NCI-H69 (cell line): ENCODE results near the gene BANP.
"Not testable (repeated sequence)": the region's sequence is repeated elsewhere in the genome, so short reads cannot be mapped to it uniquely, and the experiment has no call there.

ENCODE experiments used
- DNase-seq: peaks from one replicate; lab custom pipeline; 2025; lab: John Stamatoyannopoulos, UW

The BANP gene

DNA sequence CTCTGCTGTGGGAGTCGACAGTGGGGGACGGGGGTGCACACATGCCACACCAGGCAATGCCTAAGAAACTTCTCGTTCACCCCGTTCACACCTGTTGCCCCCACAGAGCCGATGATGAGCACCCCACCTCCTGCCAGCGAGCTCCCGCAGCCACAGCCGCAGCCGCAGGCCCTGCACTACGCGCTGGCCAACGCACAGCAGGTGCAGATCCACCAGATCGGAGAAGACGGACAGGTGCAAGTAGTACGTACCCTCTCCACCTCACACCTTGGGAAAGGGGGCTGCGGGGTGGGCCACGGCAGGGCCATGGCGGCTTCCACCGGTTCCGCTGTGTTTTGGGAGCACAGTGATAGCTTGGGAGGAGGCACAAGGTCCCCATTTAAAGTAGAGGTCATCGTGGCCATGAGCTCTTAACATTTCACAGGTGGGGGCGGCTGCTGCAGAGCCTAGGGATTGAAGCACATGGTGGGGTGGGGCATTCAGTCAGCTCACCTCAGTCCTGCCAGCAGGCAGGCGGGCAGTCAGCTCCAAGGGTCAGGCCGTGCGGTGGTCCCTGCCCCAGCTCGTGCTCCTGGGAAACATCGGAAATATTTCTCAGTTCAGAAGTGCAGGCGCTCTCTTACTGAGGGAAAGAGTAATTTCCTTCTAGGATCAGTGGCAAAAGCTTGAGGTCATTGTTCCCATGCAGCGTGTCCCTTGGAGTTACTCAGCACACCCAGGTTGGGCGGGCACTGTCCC is 81.9 kb downstream of the BANP start:
- DNase-seq, result not testable (repeated sequence)

DNA sequence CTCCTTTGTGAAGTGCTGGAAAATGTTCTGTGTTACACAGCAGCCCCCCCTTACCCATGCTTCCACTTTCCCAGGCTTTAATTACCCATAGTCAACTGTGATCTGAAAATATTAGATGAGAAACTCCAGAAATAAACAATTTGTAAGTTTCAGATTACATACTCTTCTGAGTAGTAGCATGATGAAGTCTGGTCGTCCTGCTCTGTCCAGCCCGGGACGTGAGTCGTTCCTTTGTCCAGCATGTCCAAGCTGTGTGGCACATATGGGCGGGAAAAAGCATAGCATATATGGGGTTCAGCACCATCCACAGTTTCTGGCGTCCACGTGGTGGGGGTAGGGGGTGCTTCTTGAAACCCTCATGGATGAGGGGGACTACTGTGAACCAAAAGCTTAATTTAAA is 83.5 kb downstream of the BANP start:
- DNase-seq, result no peak

DNA sequence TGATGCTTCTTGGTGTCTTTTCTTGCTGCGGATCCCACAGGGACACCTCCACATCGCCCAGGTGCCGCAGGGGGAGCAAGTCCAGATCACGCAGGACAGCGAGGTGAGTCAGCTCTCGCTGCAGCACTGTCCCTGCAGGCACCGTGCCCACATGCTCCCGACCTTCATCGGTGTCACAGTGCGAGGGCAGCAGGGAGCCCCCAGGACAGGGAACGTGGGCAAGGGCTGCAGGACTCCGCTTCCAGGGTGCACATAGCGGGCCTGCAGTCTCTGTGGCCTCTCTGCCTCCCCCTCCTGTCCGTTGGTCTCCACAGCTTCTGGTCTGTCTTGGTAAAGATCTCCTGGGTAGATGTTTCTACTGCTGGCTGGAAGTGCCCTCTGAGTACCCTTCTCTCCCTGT is 84.1 kb downstream of the BANP start:
- no peak for DNase-seq

DNA sequence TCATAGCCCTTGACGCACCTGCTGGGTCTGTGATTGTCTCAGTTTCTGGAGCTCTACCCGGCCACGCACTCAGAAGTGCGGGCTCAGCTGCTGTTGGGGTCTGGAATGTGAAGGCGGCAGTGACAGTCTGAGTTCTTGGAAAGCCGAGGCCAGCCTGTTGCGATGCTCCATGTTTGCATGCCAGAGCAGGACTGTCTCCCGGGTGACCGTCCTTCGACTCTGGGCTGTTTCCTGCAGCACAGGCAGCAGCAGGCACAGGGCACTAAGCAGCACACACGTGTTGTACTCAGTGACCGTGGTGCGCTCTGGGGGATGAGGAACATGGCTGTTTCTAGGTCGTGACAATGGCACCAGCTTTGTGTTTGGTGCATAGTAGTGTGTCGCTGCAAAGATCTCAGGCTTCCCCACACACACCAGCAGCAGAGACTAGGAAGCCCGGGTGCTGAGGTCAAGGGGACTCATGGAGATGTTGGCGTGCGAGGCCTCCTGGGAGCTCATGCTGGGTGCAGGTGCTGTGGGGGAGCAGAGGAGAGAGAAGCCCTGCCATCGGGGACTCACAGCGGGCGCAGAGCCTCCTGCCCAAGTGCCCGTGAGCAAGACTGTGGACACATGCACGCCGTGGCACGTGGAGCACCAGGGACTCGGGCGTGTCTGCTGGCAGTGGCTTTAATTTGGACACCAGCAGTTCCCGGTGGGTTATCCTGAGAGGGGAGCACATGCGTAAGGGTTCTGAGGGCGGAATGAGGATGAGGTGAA is 84.8 kb downstream of the BANP start:
- not testable (repeated sequence) for DNase-seq

DNA sequence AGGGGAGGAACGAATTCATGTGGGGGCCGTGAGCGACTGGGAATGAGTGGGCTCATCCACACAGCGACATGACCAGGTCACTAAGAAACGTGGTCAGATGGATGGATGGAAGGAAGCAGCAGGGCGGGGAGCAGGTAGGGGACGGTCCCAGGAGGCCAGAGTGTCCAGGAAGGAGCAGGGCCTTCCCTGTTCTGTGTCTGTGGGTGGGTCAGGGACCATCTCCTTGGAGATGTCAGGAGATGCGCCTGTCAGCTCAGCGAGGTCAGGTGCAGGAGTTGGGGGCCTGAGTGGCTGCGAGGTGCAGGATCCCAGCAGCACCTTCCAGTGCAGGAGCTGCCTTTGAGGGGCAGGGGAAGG is 85.4 kb downstream of the BANP start:
- DNase-seq, result not testable (repeated sequence)

DNA sequence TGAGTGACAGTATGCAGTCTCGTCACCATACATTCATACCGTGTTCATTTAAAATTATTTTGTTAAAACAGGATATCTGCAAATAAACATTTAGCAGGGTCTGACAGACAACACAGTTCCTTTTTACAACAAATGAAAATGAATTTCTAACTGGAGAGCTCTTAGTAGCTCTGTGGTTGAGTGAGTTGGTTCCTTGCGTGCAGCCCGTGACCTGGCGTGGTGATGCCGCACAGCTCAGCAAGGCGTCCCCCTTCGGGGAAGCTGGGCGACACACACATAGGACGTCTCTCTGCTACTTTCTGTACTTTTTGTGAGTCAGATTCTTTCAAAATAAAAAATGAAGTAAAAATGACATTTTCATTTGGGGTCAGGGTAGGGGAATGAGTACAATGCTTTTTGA is 86.1 kb downstream of the BANP start:
- DNase-seq, result not testable (repeated sequence)

DNA sequence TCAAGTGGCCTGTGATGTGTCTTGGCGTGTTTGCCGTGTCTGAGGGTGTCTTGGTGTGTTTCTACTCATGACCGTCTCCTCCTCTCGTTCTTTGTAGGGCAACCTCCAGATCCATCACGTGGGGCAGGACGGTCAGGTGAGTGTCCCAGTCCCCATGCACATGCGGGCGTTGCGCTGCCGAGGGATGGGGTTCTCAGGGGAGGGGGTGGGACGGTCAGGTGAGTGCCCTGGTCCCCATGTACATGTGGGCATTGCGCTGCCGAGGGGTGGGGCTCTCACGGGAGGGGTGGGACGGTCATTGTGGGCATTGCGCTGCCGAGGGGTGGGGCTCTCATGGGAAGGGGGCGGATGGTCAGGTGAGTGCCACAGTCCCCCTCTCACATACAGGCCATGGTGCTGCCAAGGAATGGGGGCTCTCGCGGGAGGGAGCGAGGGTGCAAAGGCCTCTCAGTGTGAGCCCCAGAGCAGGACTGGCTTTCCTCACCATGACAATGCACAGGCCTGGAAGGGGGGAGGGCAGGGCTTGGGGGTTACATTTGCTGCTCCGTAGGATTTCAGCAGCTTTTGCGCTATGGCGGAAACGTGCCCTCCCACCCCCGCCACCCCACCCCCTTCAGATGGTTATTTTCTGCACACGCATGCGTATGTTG is 86.8 kb downstream of the BANP start:
- not testable (repeated sequence) for DNase-seq

DNA sequence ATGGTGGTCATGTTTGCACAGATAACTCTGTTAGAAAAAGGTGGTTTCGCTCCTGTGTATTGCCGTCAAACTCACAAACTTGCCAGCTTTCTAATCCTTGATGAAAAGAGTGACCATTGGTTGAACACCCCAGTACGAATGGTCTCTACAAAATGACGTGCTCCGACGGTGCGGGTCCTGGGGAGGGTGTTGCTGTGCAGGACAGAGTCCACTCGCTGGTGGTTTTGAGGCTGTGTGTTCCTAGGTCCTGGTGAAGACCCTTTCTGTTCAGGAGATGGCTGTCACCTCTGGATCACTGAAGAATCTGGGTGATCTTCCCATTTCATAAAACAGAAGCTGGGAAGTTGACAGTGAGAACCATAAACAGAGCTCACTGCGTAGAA is 87.3 kb downstream of the BANP start:
- not testable (repeated sequence) for DNase-seq

DNA sequence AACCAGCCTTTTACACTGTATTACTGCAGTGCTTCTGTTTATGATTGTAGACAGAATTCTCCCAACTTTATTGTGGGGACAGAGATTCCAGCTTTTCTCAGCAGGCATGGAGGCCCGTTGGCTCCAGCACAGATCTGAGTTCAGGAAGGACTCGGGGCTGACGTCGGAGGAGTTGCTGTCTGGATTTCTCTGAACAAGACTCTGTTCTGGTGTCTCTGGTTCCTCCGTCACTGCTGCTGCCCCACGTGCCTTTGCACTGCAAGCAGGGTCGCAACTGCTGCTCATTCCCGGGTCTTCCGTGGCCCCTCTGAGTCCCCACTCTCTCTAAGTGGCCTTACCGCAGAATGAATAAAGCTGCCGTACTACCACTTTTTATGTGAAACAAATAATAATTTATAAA is 88.4 kb downstream of the BANP start:
- DNase-seq, result no peak

DNA sequence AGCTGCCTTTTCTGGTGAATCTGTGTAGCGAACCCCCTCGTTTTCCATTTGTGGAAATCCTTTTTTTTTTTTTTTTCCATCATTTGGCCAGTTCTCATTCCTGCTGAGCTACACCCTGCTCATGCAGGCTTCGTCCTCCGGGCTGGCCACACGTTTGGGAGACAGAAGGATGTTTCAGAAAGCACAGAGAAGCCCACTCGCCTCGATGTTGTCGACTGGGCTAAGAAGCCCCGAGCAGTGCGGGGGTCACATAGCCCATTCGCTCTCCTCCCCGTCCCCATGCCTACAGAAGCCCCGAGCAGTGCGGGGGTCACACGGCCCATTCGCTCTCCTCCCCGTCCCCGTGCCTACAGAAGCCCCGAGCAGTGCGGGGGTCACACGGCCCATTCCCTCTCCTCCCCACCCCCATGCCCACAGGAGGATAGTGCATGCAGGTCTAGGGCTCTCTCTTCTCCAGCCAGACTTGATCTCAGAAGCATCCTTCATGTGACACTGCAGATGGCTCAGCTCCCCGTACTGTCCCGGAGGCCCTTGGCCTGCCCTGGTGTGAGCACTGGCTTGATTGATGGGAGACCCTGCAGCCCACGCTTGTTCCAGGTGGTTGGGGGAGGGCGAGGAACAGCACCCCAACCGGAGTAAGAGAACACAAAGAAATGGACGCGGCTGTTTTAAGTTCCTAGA is 89.1 kb downstream of the BANP start:
- not testable (repeated sequence) for DNase-seq

DNA sequence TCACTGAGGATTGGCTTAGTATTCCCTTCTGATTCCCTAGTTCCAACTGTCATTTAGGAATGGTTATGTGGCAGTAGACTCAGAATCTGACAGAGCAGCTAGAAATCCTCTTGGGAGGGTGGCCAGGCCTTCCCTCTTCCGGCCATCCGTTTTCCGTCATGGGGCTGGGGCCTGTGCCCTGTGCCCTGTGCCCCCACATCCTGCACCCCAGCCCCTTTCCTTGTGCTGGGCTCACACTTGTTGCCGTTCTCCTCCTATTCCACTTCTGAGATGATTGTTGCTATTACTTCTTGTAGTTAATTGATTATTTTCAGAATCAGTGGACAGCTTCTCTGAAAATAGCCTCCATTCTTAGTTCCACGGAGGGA is 89.6 kb downstream of the BANP start:
- DNase-seq, result not testable (repeated sequence)

DNA sequence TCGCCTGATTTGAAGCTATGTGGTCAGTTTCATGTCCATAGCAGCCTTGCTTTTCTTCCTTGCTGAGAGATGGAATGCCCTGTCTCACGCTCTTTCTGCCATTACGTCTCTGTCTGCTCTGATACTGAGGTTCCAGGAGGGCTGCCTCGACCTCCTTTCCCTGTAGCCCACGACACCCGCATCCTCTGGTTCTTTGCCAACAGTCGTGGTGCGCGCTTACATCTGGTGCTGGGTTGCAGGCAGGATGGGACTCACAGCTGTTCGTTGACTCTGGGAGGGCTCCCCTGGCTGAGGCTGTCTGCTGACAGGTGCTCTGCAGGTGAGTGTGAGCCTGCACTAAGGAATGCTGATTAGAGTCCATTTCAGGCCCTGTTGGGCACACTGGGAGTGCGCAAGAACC is 90.3 kb downstream of the BANP start:
- DNase-seq, result not testable (repeated sequence)

DNA sequence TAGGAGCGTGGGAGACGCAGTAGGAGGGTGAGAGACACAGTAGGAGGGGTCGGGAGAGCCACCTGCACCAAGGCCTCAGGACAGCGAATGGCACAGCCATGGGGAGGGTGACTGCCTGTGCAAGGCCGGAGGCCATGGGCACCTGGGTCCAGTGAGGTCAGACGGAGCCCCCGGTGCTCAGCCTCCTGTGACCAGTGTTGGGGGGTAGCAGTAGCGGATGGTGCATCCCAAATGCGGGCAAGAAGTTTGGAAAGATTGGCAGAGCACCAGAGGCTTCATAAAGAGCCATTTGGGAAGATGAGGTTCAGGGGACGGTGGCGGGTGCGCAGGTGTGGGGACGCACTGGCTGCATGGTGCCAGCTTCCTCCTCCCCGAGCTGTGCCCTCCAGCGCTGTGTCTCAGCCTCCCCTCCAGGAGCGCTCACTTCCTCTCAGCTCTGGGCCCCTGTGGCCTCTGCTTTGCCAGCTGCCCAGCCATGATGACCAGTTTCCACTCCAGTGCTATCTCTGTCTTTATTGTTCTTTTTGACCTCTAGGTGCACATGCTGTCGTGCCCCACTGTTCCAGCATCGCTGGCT is 90.8 kb downstream of the BANP start:
- not testable (repeated sequence) for DNase-seq

DNA sequence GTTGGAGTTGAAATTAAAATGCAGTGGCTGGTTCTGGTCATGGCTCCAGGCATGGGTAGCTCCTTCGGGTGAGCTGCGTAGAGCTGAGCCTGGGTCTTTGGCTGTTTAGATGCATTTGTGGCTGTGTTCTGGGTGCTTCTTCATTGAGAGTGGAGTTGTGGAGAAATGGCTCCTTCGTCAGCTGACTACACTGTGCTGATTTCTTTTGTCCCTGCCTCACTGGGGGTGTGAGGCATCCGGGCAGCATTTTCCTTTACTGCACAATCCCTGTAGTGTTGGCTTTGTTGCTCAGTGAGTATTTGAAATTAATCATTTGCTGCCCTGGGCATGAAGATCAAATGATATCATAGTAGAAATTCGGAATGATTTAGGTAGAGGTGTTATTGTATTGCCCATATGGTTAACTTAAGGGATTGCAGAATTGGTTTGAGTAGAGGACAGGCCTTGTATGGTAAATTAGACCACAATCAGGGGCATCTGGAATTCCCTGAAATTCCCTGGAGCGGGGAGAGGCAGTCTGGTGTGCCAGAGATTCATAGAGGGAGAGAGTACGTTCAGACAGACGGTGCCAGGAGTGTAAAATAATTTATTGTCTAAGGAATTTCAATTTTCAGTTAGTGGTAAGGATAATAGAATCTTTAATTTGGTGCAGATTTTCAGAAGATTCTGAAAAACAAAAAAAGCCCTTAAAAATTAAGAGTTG is 92.1 kb downstream of the BANP start:
- not testable (repeated sequence) for DNase-seq

DNA sequence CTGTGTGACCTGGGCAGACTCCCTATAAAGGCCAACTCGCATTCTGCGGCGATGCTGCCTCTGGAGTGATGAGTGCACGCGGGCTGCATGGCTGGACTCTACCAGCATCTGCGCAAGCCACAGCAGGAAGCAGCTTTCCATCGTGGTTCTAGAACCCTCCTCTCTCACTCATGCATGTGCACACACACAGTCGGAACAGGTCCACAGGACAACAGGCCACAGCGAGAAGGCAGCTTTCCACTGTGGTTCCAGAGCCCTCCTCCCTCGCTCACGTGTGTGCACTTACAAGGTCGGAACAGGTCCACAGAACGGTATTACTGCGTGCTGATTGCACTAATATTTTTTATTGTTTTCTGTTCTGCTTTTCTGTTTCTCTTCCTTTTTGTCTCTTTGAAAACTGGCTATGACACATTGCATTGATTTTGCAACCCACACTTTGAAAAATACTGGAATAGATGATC is 92.9 kb downstream of the BANP start:
- DNase-seq, result not testable (repeated sequence)

DNA sequence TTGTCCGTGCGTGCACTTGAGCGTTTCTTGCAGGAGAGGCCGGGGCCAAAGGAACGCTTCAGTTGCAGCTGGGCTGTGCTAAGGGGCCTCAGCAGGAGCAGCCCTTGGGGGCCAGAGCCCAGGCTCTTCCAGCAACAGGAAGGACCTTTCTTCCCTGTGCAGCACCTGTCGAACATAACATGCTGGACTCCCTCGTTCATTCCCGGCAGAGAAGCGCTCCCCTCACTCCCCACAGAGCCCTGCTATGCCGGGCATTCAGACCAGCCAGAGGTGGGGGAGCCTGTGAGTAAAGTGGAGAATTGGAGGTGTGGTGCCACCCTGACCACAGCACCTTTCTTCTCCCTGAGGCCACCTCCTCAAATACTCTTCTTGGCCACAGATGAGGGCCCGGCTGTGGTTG is 94.1 kb downstream of the BANP start:
- DNase-seq, result not testable (repeated sequence)

DNA sequence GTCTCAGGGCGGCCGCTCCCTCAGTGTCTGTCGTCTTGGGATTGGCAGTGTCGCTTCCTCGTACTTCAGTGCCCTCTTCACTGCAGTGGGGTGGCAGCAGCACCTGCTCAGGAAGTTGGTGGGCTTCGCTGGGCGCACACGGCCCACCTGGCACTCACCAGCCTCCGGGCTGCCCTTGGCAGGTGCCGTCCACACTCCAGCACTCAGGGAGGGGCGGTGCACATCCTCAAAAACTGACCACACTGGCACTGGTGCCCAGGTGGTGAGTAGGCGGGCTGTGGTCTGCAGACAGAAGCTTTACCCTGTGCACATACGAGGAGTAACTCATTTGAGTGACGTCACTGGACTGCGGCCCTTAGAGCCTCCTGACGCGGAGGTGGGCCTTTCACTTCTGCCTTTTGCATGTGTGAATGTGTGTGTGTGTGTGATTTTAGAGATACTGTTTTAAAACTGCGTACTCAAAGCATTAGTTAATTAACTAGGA is 94.6 kb downstream of the BANP start:
- no peak for DNase-seq

DNA sequence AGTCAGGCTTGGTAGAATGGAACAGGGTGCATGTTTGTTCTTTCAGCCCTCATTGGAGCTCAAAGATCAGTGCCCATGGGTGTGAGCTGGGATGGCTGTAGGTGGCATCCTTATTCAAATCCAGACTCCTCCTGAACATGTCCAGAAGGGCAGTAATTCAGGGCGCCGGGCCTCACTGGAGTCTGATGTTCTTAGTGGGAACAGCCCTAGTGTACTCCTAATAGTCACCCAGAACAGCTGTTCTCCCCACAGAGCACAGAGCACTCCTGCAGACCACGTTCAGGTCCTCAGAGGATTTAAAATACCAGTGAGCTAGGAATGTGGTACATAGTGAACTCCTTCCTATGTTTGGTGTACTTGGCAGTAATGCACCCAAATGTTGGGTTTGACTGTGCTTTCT is 96.2 kb downstream of the BANP start:
- DNase-seq, result no peak

DNA sequence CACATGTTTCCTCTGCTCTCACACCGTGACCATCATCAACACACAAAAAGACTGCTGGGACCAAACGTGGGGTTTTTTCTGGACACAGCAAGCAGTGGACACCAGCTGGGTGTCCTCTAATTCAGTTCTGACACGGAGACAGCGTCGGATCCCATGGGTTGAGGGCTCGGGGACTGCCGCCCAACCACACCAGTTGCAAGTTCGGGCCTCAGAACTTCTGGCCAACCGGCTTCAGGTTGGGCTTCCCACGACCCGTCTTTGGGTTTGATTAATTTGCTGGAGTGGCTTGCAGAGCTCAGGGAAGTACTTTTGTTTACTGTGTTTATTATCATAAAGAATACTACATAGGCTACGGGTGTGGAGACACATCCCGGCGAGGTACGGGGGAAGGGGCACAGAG is 97.8 kb downstream of the BANP start:
- DNase-seq, result no peak

DNA sequence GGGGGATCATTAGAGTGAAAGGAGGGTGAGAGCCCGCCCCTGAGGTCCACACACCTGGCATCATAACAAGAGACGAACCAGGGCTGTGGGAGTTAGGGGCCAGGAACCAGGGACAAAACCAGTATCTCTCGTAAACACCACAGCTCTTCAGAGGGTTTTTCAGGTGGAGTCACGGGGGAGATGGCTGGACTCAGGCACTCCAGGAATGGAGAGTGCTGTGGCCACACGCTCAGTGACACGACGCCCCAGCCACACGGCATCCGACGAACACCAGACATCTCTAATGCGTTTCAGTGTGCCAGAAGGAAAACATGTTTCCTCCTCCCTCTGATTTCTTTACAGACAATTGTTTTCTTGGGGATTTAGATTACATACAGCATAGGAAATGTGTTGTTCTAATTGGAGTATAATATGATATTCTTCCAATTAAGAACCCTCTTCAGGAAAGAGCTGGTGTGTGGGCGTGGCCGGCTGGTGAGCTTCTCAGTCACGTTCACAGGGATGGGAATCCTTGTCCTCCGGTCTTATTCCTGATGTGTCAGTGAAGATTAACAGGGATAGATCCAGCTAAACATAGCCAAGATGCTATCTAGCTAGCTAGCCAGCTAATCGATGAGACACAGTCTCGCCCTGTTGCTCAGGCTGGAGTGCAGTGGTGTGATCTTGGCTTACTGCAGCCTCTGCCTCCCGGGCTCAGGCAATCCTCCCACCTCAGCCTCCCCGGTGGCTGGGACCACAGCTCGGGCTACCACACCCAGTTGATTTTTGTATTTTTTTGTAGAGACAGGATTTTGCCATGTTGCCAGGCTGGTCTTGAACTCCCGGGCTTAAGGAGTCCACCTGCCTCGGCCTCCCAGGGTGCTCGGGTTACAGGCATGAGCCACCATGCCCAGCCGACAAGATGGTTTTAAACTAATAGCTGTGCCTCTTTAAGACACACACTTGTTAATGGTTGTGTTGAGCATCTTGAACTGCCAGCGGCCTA is 98.6 kb downstream of the BANP start:
- DNase-seq, result no peak
